ENCODE results near the gene GADD45G.
A peak's percentile ranks its signal among the peaks of the same experiment; 100 is the strongest.

The GADD45G gene

DNA sequence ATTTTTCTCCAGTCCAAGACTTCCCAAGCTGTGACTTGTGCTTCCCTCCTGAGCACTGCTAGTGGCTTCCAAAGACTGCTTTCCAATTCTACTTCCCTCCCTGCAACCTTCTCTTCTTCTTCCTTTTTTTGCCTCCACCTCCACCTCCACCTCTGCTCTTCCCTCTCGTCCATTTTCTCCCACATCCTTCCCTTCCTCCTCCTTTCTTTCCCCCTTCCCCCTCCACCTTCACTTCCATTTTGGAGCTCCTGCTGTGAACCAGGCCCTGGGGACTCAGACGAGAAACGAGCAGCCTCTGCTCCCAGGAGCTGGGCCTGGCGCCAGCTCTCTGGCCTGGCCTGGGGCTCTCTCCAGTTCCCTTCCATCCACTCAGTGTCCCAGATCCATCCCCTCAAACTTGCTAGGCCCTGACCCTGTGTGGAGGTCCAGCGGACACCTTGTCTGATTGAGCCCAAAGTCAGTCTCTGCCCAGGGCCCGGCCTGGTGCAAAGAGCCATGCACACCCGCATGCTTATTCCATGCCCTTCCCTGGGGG is 5.6 kb downstream of the GADD45G start:
- DNase-seq = no peak

DNA sequence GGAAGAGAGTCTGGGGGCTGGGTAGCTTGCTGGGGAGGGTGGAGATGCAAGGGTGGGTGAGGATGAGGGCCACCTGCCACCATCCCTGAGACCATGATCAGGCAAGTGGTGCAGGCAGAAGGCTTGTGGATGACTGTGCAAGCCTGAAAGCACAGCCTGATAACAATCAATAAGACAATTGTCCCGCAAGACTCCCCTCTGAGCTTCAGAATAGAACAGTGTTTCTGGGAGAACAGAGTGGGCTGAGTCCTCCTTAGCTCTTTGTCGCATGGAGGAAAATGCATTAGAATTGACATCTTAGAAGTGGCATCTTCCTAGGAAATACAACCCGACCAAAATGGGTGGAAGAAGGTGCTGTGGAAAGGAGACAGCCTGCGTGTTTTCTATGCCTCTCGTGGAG is 6.6 kb downstream of the GADD45G start:
- no peak for DNase-seq

DNA sequence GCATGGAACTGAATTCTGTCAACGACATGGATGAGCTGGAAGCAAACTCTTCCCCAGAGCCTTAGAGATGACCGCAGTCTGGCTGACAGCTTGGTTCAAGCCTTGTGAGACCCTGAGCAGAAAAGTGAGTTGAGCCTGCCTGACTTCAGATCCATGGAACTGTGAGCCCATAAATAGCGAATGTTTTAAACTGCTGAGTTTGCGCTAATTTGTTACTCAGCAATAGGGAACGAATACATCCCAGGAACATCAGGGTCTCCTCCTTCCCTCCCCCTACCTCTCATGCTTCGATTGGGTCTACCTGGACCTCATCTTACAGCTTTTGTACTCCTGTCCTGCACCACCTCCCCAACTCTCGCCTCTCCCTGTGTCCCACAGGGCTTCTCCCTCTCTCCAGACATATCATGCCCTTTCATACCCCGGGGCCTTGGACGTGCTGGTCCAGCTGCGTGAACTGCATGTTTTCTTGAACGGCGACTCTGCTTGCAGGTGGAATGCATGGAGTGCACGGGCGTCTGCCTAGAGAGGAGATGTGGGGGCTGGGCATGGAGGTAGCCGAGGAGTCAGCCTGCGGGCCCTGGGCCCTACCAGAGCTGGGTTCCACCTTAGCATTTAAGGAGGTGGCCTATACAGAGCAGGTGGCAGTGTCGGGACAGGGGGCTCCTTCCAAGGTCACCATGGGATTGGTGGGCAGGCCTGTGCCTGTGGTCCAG is 7.9 kb downstream of the GADD45G start:
- DNase-seq = no peak

DNA sequence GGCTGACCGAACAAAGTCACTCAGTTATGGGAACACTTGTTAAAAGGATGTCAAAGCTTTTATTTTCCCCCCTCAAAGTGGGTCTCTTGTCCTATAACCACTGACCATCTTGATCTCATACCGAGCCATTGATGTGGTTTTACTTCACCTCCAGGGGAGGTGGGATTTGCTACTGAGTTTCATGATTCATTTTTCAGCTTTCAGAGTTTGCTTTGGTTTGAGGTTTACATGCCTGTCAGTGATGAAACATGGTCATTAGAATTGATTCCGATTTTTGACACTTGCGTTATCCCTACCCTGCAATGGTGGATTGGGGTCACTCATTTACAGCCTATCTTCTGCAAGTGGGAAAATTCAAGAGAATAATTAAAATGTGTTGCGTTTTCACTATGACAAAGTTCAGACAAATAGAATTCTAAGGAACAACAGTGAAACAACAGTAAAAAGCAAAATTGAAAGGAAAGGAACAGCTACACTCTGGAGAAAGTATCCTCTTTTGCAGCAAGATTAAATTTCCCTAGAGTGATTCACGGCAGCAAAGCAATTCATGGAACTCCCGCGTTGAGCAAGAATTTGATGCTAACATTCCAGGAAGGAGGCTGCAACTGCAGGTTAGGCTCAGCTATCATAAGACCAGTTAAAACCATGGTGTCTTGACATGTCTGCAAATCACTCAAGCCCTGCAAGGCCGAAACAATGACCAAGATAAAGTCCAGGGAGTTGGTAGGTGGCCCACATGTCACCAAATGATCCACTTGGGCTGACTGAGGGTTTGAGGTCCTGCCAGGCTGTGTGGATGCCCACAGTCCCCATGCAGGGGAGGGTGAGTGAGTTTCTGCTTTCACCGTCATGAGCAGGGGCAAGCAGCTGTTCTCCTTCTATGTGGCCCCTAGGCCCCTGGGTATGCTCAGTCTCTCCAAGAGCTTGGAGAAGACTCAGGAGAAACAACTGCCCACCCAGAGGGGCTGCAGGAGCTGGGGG is 9.4 kb downstream of the GADD45G start:
- no peak for DNase-seq

DNA sequence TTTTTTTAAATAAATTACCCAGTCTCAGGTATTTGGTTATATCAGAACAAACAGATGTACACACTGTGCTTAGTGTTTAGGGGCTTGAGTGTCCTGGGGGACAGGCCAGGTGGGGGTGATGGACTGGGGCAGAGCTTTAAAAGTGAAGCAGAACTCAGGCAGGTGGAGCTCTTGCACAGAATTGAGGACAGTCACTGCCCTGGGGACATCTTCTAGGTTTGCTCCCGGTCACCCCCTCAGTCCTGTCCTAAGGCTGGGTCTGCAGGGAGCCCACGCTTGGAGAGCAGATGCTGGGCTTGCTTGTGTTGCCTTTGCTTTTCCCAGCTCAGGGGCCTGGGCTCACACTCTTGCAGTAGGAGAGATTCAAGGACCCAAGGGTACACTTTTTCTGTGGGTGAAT is 10.8 kb downstream of the GADD45G start:
- no peak for DNase-seq

DNA sequence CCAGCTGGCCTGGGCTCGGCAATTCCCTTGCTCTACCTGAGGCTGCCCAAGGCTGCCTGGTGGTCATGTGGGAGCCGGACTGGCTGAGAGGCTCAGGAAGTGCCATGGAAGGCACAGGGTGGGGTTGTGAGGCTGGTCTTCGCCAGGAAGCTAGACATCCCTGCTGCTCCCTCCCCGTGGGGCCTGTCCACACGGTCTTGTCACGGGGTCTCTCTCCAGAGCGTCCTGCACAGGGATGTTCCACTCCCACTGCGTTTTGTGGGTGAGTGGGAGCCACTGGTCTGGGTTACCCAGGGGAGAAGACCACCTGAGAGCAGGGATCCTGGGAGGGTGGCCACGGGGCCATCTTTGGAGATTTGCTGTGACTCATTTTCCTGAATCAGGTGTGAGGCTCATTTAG is 11.6 kb downstream of the GADD45G start:
- no peak for DNase-seq

DNA sequence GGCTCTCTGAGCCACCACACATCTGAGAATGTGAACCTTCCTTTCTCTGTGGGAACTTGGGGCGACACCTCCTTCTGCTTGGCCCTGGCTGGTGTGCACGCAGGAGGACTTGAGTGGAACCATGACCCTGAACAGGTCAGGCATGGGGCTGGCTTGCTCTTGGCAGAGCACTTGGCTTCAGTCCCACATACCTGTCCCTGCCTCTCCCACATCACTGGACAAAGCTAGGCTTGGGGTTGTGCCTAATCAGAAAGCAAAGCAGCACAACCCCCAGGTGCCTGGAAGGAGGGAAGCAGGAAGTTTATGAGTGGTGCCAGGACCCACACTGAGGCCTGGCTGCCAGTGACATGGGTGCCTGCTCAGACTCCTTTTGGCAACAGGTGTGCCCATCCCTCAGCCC is 13.2 kb downstream of the GADD45G start:
- no peak for DNase-seq

DNA sequence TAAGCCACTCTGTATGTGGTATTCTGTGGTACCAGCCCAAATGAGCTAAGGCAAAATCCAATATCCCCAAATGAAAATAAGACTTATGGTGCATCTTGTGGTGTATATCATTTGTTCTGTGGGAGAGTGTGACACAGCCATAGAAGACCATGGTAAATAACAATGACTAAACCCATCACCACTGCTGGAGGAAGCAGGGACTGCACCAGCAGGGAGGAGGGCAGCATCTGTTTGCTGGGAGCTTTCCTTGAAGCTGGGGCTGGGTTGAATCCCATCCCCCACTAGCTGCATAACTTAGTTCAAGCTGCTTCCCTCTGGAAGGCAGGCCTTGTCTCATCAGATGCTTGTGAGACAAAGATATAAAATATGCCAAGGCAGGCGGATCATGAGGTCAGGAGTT is 14.2 kb downstream of the GADD45G start:
- peak; percentile 32 for DNase-seq

DNA sequence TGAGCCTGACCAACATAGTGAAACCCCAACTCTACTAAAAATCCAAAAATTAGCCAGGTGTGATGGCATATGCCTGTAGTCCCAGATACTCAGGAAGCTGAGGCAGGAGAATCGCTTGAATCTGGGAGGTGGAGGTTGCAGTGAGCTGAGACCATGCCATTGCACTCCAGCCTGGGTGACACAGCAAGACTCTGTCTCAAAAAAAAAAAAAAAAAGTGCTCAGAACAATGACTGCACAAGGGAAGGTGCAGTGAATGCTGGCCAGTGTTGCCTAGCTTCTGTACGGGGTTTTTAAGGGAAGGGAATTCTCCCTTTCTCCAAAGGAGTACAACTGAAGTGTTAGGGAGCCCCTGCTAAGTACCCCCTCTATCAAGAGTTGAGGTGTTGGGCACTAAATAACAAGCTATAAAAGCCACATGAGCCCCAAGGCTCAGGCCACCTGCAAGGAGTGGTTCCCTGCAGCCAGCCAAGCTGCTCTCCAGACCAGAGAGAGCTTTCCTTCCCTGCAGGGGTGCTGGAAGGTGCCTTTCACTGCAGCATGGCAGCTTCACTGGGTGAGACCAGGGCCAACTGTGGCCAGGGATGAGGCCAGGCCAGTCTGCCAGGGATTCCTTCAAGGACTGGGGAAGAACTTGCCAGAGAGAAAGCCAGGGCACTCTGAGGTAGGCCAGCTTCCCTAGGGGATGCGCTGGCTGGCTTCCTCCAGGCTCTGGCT is 14.8 kb downstream of the GADD45G start:
- no peak for DNase-seq

DNA sequence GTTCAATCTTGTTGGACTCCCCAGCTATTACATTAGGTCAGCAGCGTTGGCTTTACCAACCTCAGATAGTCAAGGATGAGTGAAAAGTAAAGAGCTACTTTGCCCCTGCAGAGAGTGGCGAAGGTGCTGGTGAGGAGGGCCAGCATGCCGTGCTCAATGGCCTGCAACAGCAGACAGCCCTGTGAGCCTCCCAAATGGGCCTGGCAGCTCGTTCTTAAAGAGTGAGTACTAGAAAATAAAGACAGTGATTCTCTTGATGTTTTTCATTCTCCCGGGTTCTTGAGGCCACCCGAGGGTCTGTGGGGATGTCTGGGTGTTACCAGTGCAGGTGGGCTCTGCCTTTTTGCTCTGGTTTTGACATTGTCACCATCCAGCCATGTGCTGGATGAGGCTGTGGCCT is 16.2 kb downstream of the GADD45G start:
- peak; percentile 76 for DNase-seq

DNA sequence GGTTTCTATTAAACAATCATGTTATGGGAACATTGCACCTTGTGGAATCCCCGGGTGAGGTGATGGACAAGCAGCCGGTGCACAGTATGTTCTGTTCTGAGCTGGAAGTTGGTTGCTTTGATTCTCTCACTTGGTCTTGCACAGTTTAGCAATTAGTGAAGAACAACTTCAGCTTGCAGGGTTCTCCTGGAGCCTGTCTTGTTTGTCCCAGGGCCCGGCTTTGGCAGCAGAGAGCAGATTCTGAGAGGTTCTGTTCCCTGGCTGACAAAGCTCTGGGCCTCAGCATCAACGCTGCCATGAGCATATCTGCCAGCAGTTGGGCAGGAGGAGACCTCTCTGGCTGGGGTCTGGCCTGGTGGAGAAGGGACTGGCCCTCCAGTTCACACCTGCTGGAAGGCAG is 16.9 kb downstream of the GADD45G start:
- DNase-seq = no peak

DNA sequence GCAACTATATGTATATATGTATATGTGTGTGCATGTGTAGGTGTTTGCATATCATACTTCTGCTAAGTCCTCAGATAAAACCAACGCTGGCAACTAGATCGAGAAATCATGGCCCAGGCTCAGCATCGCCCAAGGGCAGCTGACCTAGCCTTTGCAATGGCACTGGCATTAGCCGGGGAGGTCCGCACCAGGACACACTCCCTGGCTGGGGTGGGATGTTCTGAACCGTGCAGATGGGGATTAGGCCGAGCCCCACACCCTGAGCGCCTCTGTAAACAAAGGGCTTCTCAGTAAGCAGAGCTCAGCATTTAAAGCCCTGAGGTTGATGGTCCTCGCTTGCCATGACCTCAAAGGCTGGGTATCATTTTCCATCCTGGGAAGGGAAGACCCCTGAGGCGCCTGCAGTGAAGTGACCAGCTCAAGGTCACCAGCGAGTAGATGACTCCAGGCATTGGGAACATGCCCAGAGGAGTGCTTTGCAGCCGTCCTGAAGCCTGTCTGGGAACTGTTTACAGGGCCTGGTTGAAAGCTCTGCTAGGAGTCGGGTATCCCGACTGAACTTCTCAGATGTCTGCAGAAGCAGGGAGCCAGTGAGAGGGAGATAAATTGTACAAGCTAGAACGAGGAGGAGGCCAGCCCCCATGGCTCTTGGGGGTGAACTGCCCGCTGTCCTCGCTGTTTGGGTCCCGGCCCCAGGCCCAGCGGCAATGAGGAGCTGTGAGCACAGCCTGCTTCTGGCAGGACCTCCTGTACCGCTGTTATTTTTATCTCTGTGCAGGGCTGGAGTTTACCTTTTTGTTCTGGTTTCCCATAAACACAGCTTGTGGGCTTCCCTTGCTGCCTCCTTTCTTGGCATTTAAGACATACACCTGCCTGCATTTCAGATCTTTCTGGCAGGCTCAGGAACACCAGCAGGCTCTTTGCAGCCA is 18.4 kb downstream of the GADD45G start:
- DNase-seq = no peak

DNA sequence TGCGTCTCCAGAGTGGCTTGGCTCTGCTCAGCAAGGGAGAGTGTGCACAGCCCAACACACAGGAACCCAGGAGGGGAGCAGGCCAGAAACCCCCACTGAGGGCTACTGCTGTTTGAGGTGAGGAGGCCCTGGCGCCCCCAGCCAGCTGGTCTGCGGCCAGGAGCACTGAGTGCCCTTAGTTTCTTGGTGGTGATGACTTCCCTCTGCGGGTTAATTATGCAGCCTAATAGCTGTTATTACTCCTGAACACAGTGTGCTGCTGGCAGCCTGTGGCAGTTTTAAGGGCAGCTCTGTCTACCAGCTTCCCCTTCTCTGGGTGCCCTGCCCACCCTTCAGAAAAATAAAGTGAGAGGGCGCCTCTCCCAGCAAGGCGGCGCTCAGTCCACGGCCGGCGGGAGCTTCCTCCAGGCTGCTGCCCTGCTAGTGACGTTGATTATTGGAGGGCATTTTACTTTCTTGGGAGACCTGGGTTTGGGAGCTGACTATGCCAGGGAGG is 19.2 kb downstream of the GADD45G start:
- no peak for DNase-seq

DNA sequence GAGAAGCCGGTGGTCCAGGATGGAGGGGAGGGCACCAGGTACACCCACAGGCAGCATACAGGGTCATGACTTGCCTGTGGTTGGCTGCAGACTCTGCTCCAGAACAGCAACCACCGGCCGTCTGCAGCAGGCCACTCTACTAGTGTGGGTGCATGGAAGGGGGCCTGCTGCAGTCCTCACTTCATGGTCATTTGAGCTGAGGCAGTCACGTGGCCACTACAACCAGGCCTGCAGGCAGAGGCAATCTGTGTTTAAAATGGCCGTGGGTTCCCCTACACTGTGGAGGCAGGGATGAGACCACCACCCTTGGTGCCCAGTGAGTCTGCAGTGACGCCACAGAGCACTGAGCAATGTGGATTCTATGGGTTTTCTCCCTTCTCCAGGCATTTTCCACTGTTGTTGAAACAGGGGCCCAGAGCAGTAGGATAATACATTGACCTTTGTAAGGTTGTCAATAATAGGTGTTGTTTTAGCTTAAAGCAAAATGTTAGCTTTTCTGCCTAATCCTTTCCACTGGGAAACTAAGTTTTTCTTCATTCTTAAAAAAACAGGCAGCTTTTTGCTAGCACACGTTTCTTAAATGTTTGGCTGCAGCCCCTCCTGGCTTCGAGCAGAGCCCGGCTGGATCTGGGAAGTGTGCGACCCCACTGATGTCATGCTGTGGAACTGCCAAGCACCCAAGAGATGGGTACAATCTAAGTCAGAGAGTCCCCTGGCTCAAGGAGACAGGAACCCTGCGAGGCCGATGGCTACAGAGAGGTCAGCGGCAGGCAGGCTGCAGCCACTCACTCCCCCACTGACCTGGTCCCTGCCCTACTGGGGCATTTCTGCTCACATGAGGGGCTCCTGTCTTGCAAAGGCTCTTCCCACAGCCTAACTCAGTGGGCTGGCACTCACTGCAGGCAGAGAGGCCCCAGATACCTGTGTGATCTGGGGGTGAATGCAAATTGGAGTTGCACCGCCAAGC is 21.2 kb downstream of the GADD45G start:
- no peak for DNase-seq

DNA sequence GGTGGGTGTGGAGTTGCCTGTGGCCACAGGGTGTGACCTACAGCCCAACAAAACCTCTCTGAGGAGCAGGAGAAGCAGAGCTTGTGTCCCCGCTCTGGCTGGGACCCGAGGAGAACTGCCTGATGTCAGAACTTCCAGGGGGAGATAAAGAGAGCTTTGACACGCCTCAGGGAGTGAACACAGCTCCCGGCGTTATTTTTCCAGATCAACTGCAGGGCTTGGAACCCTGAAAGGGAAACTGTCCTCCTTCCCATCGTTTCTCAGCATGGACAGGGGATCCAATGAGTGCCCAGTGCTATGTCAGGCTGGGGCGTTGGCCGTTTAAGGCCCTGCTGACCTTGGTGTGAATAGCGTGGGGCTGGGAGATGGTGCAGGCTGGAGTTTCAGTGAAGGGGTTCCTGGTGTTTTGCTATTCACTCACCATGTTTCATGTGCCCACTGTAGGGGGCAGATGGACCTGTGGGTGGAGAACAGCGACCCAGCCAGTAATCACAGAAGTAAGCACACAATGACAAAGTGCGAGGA is 22.0 kb downstream of the GADD45G start:
- DNase-seq = no peak

DNA sequence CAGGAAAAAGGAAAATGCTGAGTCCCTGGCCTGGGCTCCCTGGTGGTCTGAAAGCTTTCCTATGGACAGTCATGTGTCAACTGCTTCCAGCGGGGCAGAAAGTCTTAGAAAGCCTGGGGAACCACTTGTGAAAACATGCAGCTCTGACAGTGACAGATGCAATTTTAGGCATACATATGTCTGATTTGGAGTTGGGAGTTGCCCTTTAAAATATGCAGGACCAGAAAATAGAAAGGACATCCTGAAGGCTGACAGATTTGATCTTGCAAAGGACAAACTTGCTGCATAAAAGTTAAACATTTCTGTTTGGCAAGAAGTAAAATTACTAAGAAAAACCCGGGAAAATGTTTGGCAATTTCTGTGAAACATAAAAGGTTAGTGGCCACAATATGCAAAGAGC is 23.8 kb downstream of the GADD45G start:
- no peak for DNase-seq

DNA sequence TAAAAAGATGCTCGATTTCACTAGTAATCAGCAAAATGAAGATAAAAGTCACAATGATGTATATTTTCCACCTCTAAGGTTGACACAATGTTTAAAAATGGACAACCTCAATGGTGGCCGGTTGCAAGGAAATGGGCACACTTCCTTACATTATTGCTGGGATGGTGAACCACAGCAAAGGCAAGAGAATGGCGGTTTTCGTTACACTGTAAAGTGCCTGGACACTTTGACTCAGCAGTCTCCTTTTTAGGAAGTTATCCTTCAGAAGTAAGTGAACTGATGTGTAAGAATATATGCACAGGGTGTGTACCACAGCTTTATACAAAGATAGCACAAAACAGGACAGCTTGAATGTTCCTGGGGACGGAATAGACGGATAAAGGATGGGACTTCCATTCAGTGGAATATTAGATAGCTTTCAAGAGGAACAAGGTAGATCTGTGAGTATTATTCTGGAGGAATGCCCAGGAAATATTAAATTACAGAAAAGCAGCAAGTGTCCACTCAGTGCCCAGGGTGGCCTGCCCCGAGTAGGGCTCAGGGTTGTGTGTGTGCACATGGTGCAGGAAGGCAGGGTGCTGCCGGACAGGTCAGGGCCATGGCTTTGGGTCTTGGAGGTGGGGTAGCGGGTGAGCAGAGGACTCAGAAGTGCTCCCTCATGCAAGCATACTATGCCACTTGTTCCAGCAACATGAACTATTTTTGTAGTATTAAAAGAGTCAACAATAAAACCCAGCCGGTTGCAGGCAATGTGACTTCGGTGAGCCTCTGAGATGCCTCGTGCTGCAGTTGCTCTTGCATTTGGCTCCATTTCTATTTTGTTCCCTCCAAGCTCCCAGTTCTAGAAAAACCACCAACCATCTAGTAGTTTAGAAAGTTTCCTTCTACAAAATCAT is 24.5 kb downstream of the GADD45G start:
- no peak for DNase-seq

DNA sequence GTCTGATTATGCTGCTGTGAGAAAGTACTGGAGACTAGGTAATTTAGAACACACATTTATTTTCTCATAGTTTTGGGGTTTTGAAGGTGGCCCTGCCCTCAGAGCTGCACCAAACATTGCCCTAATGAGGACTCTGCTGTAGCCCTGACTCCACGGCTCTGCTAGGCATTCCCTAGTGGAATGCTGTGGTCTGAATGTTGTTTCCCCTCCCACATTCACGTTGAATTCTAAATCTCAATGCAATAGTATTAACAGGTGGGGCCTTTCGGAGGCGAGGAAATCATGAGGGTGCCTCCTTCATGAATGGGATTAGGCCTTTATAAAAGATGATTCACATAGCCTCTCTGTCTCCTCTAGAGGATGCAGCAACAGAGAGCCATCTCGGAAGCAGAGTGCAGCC is 25.7 kb downstream of the GADD45G start:
- DNase-seq = no peak

DNA sequence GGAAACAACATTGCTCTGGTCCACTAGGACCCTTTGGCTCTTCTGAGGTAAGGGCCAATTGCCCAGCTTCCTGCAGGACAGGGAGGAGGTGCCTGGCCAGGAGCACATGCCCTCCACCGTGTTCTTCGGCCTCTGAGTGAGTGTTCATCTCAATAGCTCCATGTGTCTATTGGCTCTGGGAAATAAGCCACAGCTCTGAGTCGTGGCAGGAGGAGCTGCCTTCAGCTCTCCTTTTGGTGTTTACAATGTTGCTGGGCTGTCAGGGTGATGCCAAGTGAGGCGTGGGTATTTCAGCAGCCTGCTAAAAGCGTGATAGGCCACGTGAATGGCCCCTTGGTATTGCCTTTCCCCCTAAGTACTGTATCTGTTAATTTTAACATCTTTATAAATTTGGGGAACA is 26.6 kb downstream of the GADD45G start:
- no peak for DNase-seq

Data from NCI-H510A treated with DMSO at 0.1 percent for 48 hours (cell line).